Loucy (cell line): ENCODE results near the gene PAQR7.

Source experiments
- H2AFZ ChIP-seq: fragments of 200-600 bp; sonication (generic); 2 replicates; pipeline ENCODE4 v1.6.0; 2016; ENCODE audit warnings: antibody characterized with exemption, mild to moderate bottlenecking, low read length, moderate library complexity
- H3F3A ChIP-seq: fragments of 200-600 bp; 2 replicates; pipeline ENCODE4 v1.6.0; 2016; ENCODE audit warnings: antibody characterized with exemption, low read depth, mild to moderate bottlenecking
- H3K27me3 ChIP-seq: fragments of 200-600 bp; sonication (generic); 2 replicates; pipeline ENCODE4 v1.6.1; 2014; ENCODE audit warnings: low read length, mild to moderate bottlenecking; ENCODE audit not compliant: insufficient read depth, poor library complexity, severe bottlenecking
- H3K36me3 ChIP-seq: fragments of 200-600 bp; sonication (generic); 2 replicates; pipeline ENCODE4 v1.6.1; 2016; ENCODE audit warnings: low read length; ENCODE audit not compliant: insufficient read depth
- H3K4me1 ChIP-seq: fragments of 200-600 bp; sonication (generic); 2 replicates; pipeline ENCODE4 v1.5.1; 2014; ENCODE audit warnings: low read length, mild to moderate bottlenecking; ENCODE audit not compliant: insufficient read depth, poor library complexity, severe bottlenecking
- H3K4me2 ChIP-seq: fragments of 200-600 bp; sonication (generic); 2 replicates; pipeline ENCODE4 v1.6.0; 2014; ENCODE audit warnings: antibody characterized with exemption, low read length, low read depth, mild to moderate bottlenecking; ENCODE audit not compliant: poor library complexity, severe bottlenecking
- H3K4me3 ChIP-seq: fragments of 200-600 bp; sonication (generic); 2 replicates; pipeline ENCODE4 v1.5.1; 2014; ENCODE audit warnings: low read length, mild to moderate bottlenecking, mixed read lengths; ENCODE audit not compliant: poor library complexity, severe bottlenecking
- H3K79me2 ChIP-seq: fragments of 200-600 bp; sonication (generic); 2 replicates; pipeline ENCODE4 v1.6.1; 2014; ENCODE audit warnings: low read length; ENCODE audit not compliant: insufficient read depth
- H3K9ac ChIP-seq: fragments of 200-600 bp; sonication (generic); 2 replicates; pipeline ENCODE4 v1.6.0; 2014; ENCODE audit warnings: mild to moderate bottlenecking, low read depth, low read length, moderate library complexity; ENCODE audit not compliant: poor library complexity, severe bottlenecking
- H3K9me2 ChIP-seq: fragments of 200-600 bp; sonication (generic); replicated peaks from 2 replicates; pipeline ENCODE4 v1.6.1; 2016; ENCODE audit warnings: low read depth, low read length, mixed read lengths
- H3K9me3 ChIP-seq: fragments of 200-600 bp; sonication (generic); 2 replicates; pipeline ENCODE4 v1.6.1; 2014; ENCODE audit warnings: mild to moderate bottlenecking, antibody characterized with exemption, low read length, low read depth; ENCODE audit not compliant: insufficient read depth
- H4K20me1 ChIP-seq: fragments of 200-600 bp; sonication (generic); 2 replicates; pipeline ENCODE4 v1.6.0; 2014; ENCODE audit warnings: antibody characterized with exemption, low read length, mild to moderate bottlenecking; ENCODE audit not compliant: insufficient read depth, poor library complexity, severe bottlenecking
- CTCF ChIP-seq: fragments of 200-600 bp; sonication (generic); conservative IDR thresholded peaks from 2 replicates; pipeline ENCODE4 v1.5.1; 2014; ENCODE audit warnings: mild to moderate bottlenecking, antibody characterized with exemption, low read length
- EZH2phosphoT487 ChIP-seq: fragments of 200-600 bp; IDR thresholded peaks from 2 replicates; pipeline ENCODE4 v1.6.1; 2018; ENCODE audit warnings: antibody characterized with exemption, mild to moderate bottlenecking, moderate library complexity, borderline replicate concordance

Gene PAQR7

GRCh38 chr1:25916460-25916859 lies 41.0 kb upstream of the PAQR7 start:
- Histone ChIP-seq H3K27me3 (no peaks in the 10 kb centered on the region), H3K9me3 (no peaks in the 10 kb centered on the region), H3K4me3 (no peak overlapping the region), H3K79me2 (no peaks in the 10 kb centered on the region), H2AFZ (no peak overlapping the region), H3K36me3 (no peaks in the 10 kb centered on the region), H3K9me2 (no peaks in the 10 kb centered on the region), H3K4me1 (no peaks in the 10 kb centered on the region), H3K4me2 (no peak overlapping the region), H4K20me1 (no peaks in the 10 kb centered on the region), H3K9ac (no peak overlapping the region), H3F3A (no peaks in the 10 kb centered on the region)
- TF ChIP-seq CTCF (no peak), EZH2phosphoT487 (no peak)

- H3K4me1 ChIP-seq = no peaks in the 10 kb centered on the region
- no peak overlapping the region for H2AFZ ChIP-seq
- H4K20me1 ChIP-seq = no peaks in the 10 kb centered on the region
- no peaks in the 10 kb centered on the region for H3F3A ChIP-seq
- no peaks in the 10 kb centered on the region for H3K9me2 ChIP-seq
- no peaks in the 10 kb centered on the region for H3K36me3 ChIP-seq
- TF ChIP-seq CTCF = no peak
- TF ChIP-seq EZH2phosphoT487 = no peak
- no peaks in the 10 kb centered on the region for H3K9me3 ChIP-seq
- H3K4me3 ChIP-seq = no peak overlapping the region
- H3K79me2 ChIP-seq = no peaks in the 10 kb centered on the region
- no peak overlapping the region for H3K9ac ChIP-seq
- no peak overlapping the region for H3K4me2 ChIP-seq
- H3K27me3 ChIP-seq = no peaks in the 10 kb centered on the region
These were observed 38.8 kb upstream of the PAQR7 start for GRCh38 chr1:25914074-25914995.

GRCh38 chr1:25913206-25913605 lies 37.7 kb upstream of the PAQR7 start:
- H3K9me3 ChIP-seq = no peaks in the 10 kb centered on the region
- no peaks in the 10 kb centered on the region for H3K9me2 ChIP-seq
- no peaks in the 10 kb centered on the region for H3K79me2 ChIP-seq
- H3K9ac ChIP-seq = no peak overlapping the region
- no peaks in the 10 kb centered on the region for H3K36me3 ChIP-seq
- H3F3A ChIP-seq = no peaks in the 10 kb centered on the region
- TF ChIP-seq CTCF (no peak), EZH2phosphoT487 (no peak)
- H3K4me1 ChIP-seq = no peaks in the 10 kb centered on the region
- no peaks in the 10 kb centered on the region for H4K20me1 ChIP-seq
- no peak overlapping the region for H3K4me3 ChIP-seq
- no peak overlapping the region for H2AFZ ChIP-seq
- no peaks in the 10 kb centered on the region for H3K27me3 ChIP-seq
- H3K4me2 ChIP-seq = no peak overlapping the region
